Neural progenitor cell (in vitro differentiated cells): ENCODE results near the gene GABRR3. TPM values are rescaled to one million over a fixed set of nuclear protein-coding genes. Genes with fewer than 3 reads are reported as not detected.

Experiments
- DNase-seq: peaks from one replicate; pipeline ENCODE4 v3.0.0-alpha.2; 2016; ENCODE audit warnings: low spot score
- H2AFZ ChIP-seq: fragments of 200-600 bp; sonication (generic); replicated peaks from 2 replicates; pipeline ENCODE4 v1.6.1; 2016; ENCODE audit warnings: antibody characterized with exemption
- H3F3A ChIP-seq: fragments of 200-600 bp; sonication (generic); 2 replicates; pipeline ENCODE4 v1.6.1; 2016; ENCODE audit warnings: antibody characterized with exemption, low read depth
- H3K27ac ChIP-seq: fragments of 200-600 bp; sonication (generic); 2 replicates; pipeline ENCODE4 v1.5.1; 2016; ENCODE audit warnings: mild to moderate bottlenecking
- H3K27me3 ChIP-seq: fragments of 200-600 bp; sonication (generic); 2 replicates; pipeline ENCODE4 v1.6.1; 2016; ENCODE audit warnings: mild to moderate bottlenecking, moderate library complexity
- H3K36me3 ChIP-seq: fragments of 200-600 bp; sonication (generic); 2 replicates; pipeline ENCODE4 v1.5.1; 2016
- H3K4me1 ChIP-seq: fragments of 200-600 bp; sonication (generic); 2 replicates; pipeline ENCODE4 v1.6.1; 2016; ENCODE audit warnings: mixed run types
- H3K4me2 ChIP-seq: fragments of 200-600 bp; sonication (generic); 2 replicates; pipeline ENCODE4 v1.6.1; 2016
- H3K4me3 ChIP-seq: fragments of 200-600 bp; sonication (generic); 2 replicates; pipeline ENCODE4 v1.5.1; 2016
- H3K79me2 ChIP-seq: fragments of 200-600 bp; sonication (generic); 2 replicates; pipeline ENCODE4 v1.6.1; 2016; ENCODE audit warnings: low read depth
- H3K9ac ChIP-seq: fragments of 200-600 bp; sonication (generic); 2 replicates; pipeline ENCODE4 v1.6.1; 2016
- H3K9me3 ChIP-seq: fragments of 200-600 bp; sonication (generic); 2 replicates; pipeline ENCODE4 v1.5.1; 2016; ENCODE audit warnings: low read depth
- H4K20me1 ChIP-seq: fragments of 200-600 bp; sonication (generic); 2 replicates; pipeline ENCODE4 v1.6.1; 2016; ENCODE audit warnings: low read depth
- H3K27ac Mint-ChIP-seq: 3 replicates; pipeline ENCODE4 v1.8.0; 2021; ENCODE audit warnings: mixed read lengths
- H3K27me3 Mint-ChIP-seq: 2 replicates; pipeline ENCODE4 v1.8.0; 2022; ENCODE audit warnings: low read depth, mild to moderate bottlenecking, inconsistent platforms, moderate library complexity, mixed read lengths; ENCODE audit not compliant: insufficient read depth
- H3K36me3 Mint-ChIP-seq: 3 replicates; pipeline ENCODE4 v1.8.0; 2021; ENCODE audit warnings: mixed read lengths
- H3K4me1 Mint-ChIP-seq: 3 replicates; pipeline ENCODE4 v1.8.0; 2021; ENCODE audit warnings: mixed read lengths
- H3K4me3 Mint-ChIP-seq: 3 replicates; pipeline ENCODE4 v1.8.0; 2021; ENCODE audit warnings: mild to moderate bottlenecking, moderate library complexity, mixed read lengths
- H3K9me3 Mint-ChIP-seq: 3 replicates; pipeline ENCODE4 v1.8.0; 2020; ENCODE audit warnings: mixed read lengths
- EZH2 ChIP-seq: fragments of 200-600 bp; sonication (generic); IDR thresholded peaks from 2 replicates; pipeline ENCODE4 v1.6.1; 2017; ENCODE audit warnings: antibody characterized with exemption, mild to moderate bottlenecking, moderate library complexity
- EZH2phosphoT487 ChIP-seq: fragments of 200-600 bp; sonication (generic); IDR thresholded peaks from 2 replicates; pipeline ENCODE4 v1.6.1; 2017; ENCODE audit warnings: antibody characterized with exemption
- total RNA-seq: library from RNA; depleted of rRNA; stranded (reverse); fragments of >200 nt; gene quantifications from 2 replicates; pipeline ENCODE4 v1.2.3, GENCODE V29; 2015; ENCODE audit warnings: low replicate concordance
- TF ChIP-seq, protein P1 (sequence below): fragments of 200-600 bp; sonication (generic); IDR thresholded peaks from 2 replicates; pipeline ENCODE4 v1.5.1; 2017; ENCODE audit warnings: antibody characterized with exemption, mild to moderate bottlenecking

GABRR3 gene
- total RNA-seq, 1 donor from 2014 or later: not detected

DNA sequence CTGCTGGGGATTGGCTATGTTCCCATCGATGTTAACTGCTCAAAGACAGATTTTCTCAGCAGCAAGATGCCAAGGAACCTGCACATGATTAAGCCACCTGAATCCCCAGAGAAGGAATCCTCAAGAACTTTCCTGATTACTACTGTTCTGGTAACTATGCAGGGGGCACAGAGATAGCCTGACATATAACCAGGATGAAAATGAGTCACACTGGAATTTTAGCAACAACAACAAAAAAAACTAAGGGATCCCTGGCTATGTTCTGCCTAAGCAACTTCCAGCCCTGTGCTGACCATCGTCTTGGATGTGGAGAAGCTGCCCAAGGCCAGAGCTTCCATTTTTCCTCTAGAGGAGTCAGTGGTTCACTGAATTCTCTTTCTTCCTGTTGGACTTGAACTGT, 76.7 kb downstream of the GABRR3 start:
- H3K36me3 ChIP-seq: no peaks in the 10 kb centered on the region
- TF ChIP-seq, protein P1, sequence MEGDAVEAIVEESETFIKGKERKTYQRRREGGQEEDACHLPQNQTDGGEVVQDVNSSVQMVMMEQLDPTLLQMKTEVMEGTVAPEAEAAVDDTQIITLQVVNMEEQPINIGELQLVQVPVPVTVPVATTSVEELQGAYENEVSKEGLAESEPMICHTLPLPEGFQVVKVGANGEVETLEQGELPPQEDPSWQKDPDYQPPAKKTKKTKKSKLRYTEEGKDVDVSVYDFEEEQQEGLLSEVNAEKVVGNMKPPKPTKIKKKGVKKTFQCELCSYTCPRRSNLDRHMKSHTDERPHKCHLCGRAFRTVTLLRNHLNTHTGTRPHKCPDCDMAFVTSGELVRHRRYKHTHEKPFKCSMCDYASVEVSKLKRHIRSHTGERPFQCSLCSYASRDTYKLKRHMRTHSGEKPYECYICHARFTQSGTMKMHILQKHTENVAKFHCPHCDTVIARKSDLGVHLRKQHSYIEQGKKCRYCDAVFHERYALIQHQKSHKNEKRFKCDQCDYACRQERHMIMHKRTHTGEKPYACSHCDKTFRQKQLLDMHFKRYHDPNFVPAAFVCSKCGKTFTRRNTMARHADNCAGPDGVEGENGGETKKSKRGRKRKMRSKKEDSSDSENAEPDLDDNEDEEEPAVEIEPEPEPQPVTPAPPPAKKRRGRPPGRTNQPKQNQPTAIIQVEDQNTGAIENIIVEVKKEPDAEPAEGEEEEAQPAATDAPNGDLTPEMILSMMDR: no peak
- TF ChIP-seq EZH2phosphoT487 (no peak), EZH2 (no peak)
- no peak overlapping the region for H2AFZ ChIP-seq
- no peak overlapping the region for H3K4me3 Mint-ChIP-seq
- no peaks in the 10 kb centered on the region for H3F3A ChIP-seq
- H3K9ac ChIP-seq: no peak overlapping the region
- H3K27me3 ChIP-seq: no peaks in the 10 kb centered on the region
- no peaks in the 10 kb centered on the region for H3K4me1 ChIP-seq
- H3K4me1 Mint-ChIP-seq: no peaks in the 10 kb centered on the region
- no peaks in the 10 kb centered on the region for H4K20me1 ChIP-seq
- H3K27me3 Mint-ChIP-seq: no peaks in the 10 kb centered on the region
- DNase-seq: no peak
- no peak overlapping the region for H3K4me3 ChIP-seq
- H3K4me2 ChIP-seq: no peak overlapping the region
- no peak overlapping the region for H3K27ac ChIP-seq
- H3K9me3 ChIP-seq: no peaks in the 10 kb centered on the region
- no peaks in the 10 kb centered on the region for H3K79me2 ChIP-seq
- H3K27ac Mint-ChIP-seq: no peak overlapping the region
- H3K9me3 Mint-ChIP-seq: no peaks in the 10 kb centered on the region
- H3K36me3 Mint-ChIP-seq: no peaks in the 10 kb centered on the region

DNA sequence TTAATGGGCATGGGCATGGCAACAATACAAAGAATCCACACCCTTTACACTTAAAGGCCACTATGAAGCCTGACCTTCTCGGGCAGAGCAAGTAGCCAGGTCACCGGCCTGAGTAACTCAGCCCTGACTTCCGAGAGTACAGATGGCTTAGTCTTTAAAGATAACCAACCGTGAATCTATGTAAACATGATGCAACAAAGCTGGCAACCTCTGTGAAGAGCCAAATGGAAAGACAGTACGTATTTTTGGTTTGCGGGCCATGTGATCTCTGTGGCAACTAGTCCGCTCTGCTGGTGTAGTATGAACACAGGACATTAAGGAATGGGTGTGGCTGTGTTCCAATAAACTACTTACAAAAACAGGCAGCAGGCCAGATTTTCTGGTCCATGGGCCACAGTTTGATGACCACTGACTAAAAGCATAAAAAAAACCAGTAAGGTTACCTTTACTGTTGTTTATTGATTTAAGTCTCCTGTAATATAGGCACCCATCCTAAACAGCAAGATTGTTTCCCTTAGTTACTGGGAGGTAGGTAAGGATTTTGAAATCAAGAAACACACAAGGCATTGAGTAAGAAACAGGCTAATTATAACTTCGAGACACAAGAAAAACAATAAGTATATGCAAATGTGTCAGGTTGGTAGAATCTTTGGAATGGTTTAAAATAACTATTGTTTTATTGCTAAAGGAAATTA, 77.4 kb downstream of the GABRR3 start:
- Histone ChIP-seq H2AFZ (no peak overlapping the region), H3K27ac (no peak overlapping the region), H3K4me3 (no peak overlapping the region), H3F3A (no peaks in the 10 kb centered on the region), H4K20me1 (no peaks in the 10 kb centered on the region), H3K27me3 (no peaks in the 10 kb centered on the region), H3K36me3 (no peaks in the 10 kb centered on the region), H3K79me2 (no peaks in the 10 kb centered on the region), H3K4me1 (no peaks in the 10 kb centered on the region), H3K9ac (no peak overlapping the region), H3K4me2 (no peak overlapping the region), H3K9me3 (no peaks in the 10 kb centered on the region)
- Mint-ChIP-seq H3K4me3 (no peak overlapping the region), H3K27me3 (no peaks in the 10 kb centered on the region), H3K9me3 (no peaks in the 10 kb centered on the region), H3K27ac (no peak overlapping the region), H3K4me1 (no peaks in the 10 kb centered on the region), H3K36me3 (no peaks in the 10 kb centered on the region)
- TF ChIP-seq EZH2 (no peak), EZH2phosphoT487 (no peak)
- TF ChIP-seq, protein P1: no peak
- DNase-seq: no peak

DNA sequence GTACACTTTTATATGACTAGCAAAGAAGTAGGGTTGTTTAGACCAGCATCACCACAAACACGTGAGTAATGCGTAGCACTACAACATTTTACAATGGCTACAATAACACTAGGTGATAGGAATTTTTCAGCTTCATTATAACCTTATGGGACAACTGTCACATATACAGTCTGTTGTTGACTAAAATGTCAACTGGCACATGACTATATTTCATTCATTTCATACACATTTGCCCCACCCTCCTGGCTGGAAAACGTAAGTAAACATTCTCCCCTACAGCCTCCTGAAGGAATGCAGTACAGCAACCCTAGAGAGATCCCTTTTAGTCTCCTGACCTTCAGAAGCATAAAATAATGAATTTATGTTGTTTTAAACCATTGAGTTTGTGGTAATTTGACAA, 79.1 kb downstream of the GABRR3 start:
- Histone ChIP-seq H3K36me3 (no peaks in the 10 kb centered on the region), H3K4me2 (no peak overlapping the region), H3K79me2 (no peaks in the 10 kb centered on the region), H3K27me3 (no peaks in the 10 kb centered on the region), H3K4me3 (no peak overlapping the region), H3K27ac (no peak overlapping the region), H3F3A (no peaks in the 10 kb centered on the region), H2AFZ (no peak overlapping the region), H3K4me1 (no peaks in the 10 kb centered on the region), H3K9me3 (no peaks in the 10 kb centered on the region), H4K20me1 (no peaks in the 10 kb centered on the region), H3K9ac (no peak overlapping the region)
- no peak for DNase-seq
- no peaks in the 10 kb centered on the region for H3K36me3 Mint-ChIP-seq
- no peak overlapping the region for H3K4me3 Mint-ChIP-seq
- no peak overlapping the region for H3K27ac Mint-ChIP-seq
- TF ChIP-seq, protein P1: no peak
- TF ChIP-seq EZH2phosphoT487: no peak
- TF ChIP-seq EZH2: no peak
- H3K9me3 Mint-ChIP-seq: no peaks in the 10 kb centered on the region
- H3K4me1 Mint-ChIP-seq: no peaks in the 10 kb centered on the region
- no peaks in the 10 kb centered on the region for H3K27me3 Mint-ChIP-seq
